Mesenchymal stem cell (in vitro differentiated cells and primary cell): ENCODE measurements around the gene GPM6B.
"Not testable (repeated sequence)": the region's sequence is repeated elsewhere in the genome, so short reads cannot be mapped to it uniquely, and the experiment has no call there.

Experiments
- DNase-seq: peaks from one replicate; pipeline ENCODE4 v3.0.0-alpha.2; 2013
- H2AFZ ChIP-seq: one replicate; pipeline ENCODE4 v1.6.1; 2013; ENCODE audit warnings: low read depth, mild to moderate bottlenecking, control low read depth, inconsistent platforms, low read length, moderate library complexity
- H2AK5ac ChIP-seq: 2 replicates; pipeline ENCODE4 v1.6.1; 2013; ENCODE audit warnings: low read length, moderate library complexity, mild to moderate bottlenecking, inconsistent platforms; ENCODE audit not compliant: severe bottlenecking
- H2BK120ac ChIP-seq: one replicate; pipeline ENCODE4 v1.6.1; 2013; ENCODE audit warnings: low read depth, mild to moderate bottlenecking, inconsistent platforms, low read length, moderate library complexity
- H2BK12ac ChIP-seq, 2 experiments: one replicate each; pipeline ENCODE4 v1.6.1; 2013; ENCODE audit warnings: inconsistent platforms in 2 of 2, low read length in 2 of 2, mild to moderate bottlenecking in 2 of 2, moderate library complexity in 2 of 2, control low read depth in 1 of 2
- H2BK15ac ChIP-seq: one replicate; pipeline ENCODE4 v1.6.1; 2013; ENCODE audit warnings: mild to moderate bottlenecking, low read depth, inconsistent platforms; ENCODE audit not compliant: poor library complexity, severe bottlenecking
- H2BK5ac ChIP-seq: 2 replicates; pipeline ENCODE4 v1.6.1; 2013; ENCODE audit warnings: low read depth, mild to moderate bottlenecking, low read length, control low read depth, inconsistent platforms; ENCODE audit not compliant: poor library complexity, severe bottlenecking
- H3K14ac ChIP-seq, 2 experiments: one replicate each; pipeline ENCODE4 v1.6.1; 2013; ENCODE audit warnings: inconsistent platforms in 2 of 2, low read length in 2 of 2, control low read depth in 1 of 2, mild to moderate bottlenecking in 1 of 2, moderate library complexity in 1 of 2
- H3K18ac ChIP-seq, 2 experiments: one replicate each; pipeline ENCODE4 v1.6.1; 2013; ENCODE audit warnings: inconsistent platforms in 2 of 2, low read length in 2 of 2, control low read depth in 1 of 2, low read depth in 1 of 2, mild to moderate bottlenecking in 1 of 2
- H3K23ac ChIP-seq, 2 experiments: one replicate each; pipeline ENCODE4 v1.6.1; 2013; ENCODE audit warnings: inconsistent platforms in 2 of 2, low read length in 2 of 2, mild to moderate bottlenecking in 2 of 2, moderate library complexity in 2 of 2, control low read depth in 1 of 2
- H3K27ac ChIP-seq: 2 replicates; pipeline ENCODE4 v1.5.1; 2013; ENCODE audit warnings: mild to moderate bottlenecking, moderate library complexity, low read length, control low read depth, inconsistent platforms; ENCODE audit not compliant: poor library complexity, severe bottlenecking
- H3K27me3 ChIP-seq, 2 experiments: 2 replicates each; pipeline versions ENCODE4 v1.6.1 to v1.7.0; 2013; ENCODE audit warnings: low read length in 2 of 2, mild to moderate bottlenecking in 2 of 2, moderate library complexity in 2 of 2, control low read depth in 1 of 2, inconsistent platforms in 1 of 2; ENCODE audit not compliant: control insufficient read depth in 1 of 2, insufficient read depth in 1 of 2
- H3K36me3 ChIP-seq, 2 experiments: 2 replicates each; pipeline versions ENCODE4 v1.6.1 to v1.7.0; 2013; ENCODE audit warnings: low read length in 2 of 2, control low read depth in 1 of 2, inconsistent platforms in 1 of 2, low read depth in 1 of 2, mild to moderate bottlenecking in 1 of 2; ENCODE audit not compliant: insufficient read depth in 2 of 2, control insufficient read depth in 1 of 2
- H3K4ac ChIP-seq, 2 experiments: one replicate each; pipeline ENCODE4 v1.6.1; 2013; ENCODE audit warnings: inconsistent platforms in 2 of 2, low read length in 2 of 2, mild to moderate bottlenecking in 2 of 2, moderate library complexity in 2 of 2, control low read depth in 1 of 2, low read depth in 1 of 2
- H3K4me1 ChIP-seq: 2 replicates; pipeline ENCODE4 v1.6.1; 2013; ENCODE audit warnings: low read depth, low read length, control low read depth; ENCODE audit not compliant: control insufficient read depth, insufficient read depth
- H3K4me2 ChIP-seq: 2 replicates; pipeline ENCODE4 v1.6.1; 2013; ENCODE audit warnings: low read length, mild to moderate bottlenecking, inconsistent platforms; ENCODE audit not compliant: poor library complexity, severe bottlenecking
- H3K4me3 ChIP-seq, 2 experiments: 2 replicates each; pipeline versions ENCODE4 v1.5.1 to v1.7.0; 2013; ENCODE audit warnings: low read length in 2 of 2, mild to moderate bottlenecking in 2 of 2, control low read depth in 1 of 2, low read depth in 1 of 2; ENCODE audit not compliant: insufficient read depth in 1 of 2
- H3K79me1 ChIP-seq: replicated peaks from 2 replicates; pipeline ENCODE4 v1.6.1; 2013; ENCODE audit warnings: mild to moderate bottlenecking, control low read depth, low read length, inconsistent platforms; ENCODE audit not compliant: poor library complexity, severe bottlenecking
- H3K9ac ChIP-seq: 2 replicates; pipeline ENCODE4 v1.7.0; 2013; ENCODE audit warnings: mild to moderate bottlenecking, low read length, moderate library complexity
- H3K9me3 ChIP-seq: 2 replicates; pipeline ENCODE4 v1.7.0; 2013; ENCODE audit warnings: mild to moderate bottlenecking, low read length; ENCODE audit not compliant: control insufficient read depth
- H4K8ac ChIP-seq: one replicate; pipeline ENCODE4 v1.6.1; 2013; ENCODE audit warnings: inconsistent platforms, mild to moderate bottlenecking, low read length, moderate library complexity
- H4K91ac ChIP-seq: one replicate; pipeline ENCODE4 v1.6.1; 2013; ENCODE audit warnings: mild to moderate bottlenecking, low read length, inconsistent platforms
- WGBS: methylation state at CpG from one replicate; pipeline ENCODE4 v1.1.7; 2013; ENCODE audit warnings: mixed read lengths; 5-methylcytosine and 5-hydroxymethylcytosine counted together

The GPM6B gene

DNA sequence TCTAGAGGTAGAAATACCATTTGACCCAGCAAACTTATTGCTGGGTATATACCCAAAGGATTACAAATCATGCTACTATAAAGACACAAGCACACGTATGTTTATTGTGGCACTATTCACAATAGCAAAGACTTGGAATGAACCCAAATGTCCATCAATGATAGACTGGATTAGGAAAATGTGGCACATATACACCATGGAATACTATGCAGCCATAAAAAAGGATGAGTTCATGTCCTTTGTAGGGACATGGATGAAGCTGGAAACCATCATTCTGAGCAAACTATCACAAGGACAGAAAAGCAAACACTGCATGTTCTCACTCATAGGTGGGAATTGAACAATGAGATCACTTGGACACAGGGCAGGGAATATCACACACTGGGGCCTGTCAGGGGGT, 86.4 kb downstream of the GPM6B start:
- not testable (repeated sequence) for H3K23ac ChIP-seq, H3K14ac ChIP-seq
- no CpG with 5 or more reads among the region's 1 CpG for WGBS

DNA sequence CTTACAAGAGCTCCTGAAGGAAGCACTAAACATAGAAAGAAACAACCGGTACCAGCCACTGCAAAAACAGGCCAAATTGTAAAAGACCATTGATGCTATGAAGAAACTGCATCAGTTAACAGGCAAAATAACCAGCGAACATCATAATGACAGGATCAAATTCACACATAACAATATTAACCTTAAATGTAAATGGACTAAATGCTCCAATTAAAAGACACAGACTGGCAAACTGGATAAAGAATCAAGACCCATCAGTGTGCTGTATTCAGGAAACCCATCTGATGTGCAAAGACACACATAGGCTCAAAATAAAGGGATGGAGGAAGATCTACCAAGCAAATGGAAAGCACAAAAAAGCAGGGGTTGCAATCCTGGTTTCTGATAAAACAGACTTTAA, 90.3 kb downstream of the GPM6B start:
- not testable (repeated sequence) for H3K36me3 ChIP-seq, H3K4me1 ChIP-seq, H2BK5ac ChIP-seq, H3K23ac ChIP-seq, H3K4ac ChIP-seq, H2BK120ac ChIP-seq, H3K79me1 ChIP-seq, H3K4me3 ChIP-seq, H3K18ac ChIP-seq, H3K9me3 ChIP-seq, H4K91ac ChIP-seq, H3K27ac ChIP-seq, H2AK5ac ChIP-seq, H4K8ac ChIP-seq, DNase-seq, H2BK12ac ChIP-seq, H3K4me2 ChIP-seq, H2AFZ ChIP-seq, H3K9ac ChIP-seq, H2BK15ac ChIP-seq, H3K14ac ChIP-seq, H3K27me3 ChIP-seq
- 80% methylated on average over 1 of the region's 2 CpGs for WGBS

More for the DNA sequence above, 86.4 kb downstream of the GPM6B start:
- H3K27ac ChIP-seq, H3K36me3 ChIP-seq, H3K4me1 ChIP-seq, H2BK5ac ChIP-seq, H3K9ac ChIP-seq, H2BK15ac ChIP-seq, H3K4me2 ChIP-seq, H3K4me3 ChIP-seq, H3K9me3 ChIP-seq, H3K79me1 ChIP-seq, H2AFZ ChIP-seq, H3K18ac ChIP-seq, H2BK120ac ChIP-seq, DNase-seq, H4K8ac ChIP-seq, H2BK12ac ChIP-seq, H4K91ac ChIP-seq, H2AK5ac ChIP-seq, H3K4ac ChIP-seq: not testable (repeated sequence)
- peaks cover 0 to 16% of the 10 kb centered on the region in 2 experiments for H3K27me3 ChIP-seq

DNA sequence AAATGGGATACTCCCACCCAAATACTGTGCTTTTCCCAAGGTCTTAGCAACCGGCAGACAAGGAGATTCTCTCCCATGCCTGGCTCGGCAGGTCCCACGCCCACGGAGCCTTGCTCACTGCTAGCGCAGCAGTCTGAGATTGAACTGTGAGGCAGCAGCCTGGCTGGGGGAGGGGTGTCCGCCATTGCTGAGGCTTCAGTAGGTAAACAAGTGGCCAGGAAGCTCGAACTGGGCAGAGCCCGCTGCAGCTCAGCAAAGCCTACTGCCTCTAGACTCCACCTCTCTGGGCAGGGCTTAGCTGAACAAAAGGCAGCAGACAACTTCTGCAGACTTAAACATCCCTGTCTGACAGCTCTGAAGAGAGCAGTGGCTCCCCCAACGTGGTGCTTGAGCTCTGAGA, 92.0 kb downstream of the GPM6B start:
- H4K8ac ChIP-seq, H2BK15ac ChIP-seq, H3K4me1 ChIP-seq, H3K4me3 ChIP-seq, H2BK12ac ChIP-seq, H3K27me3 ChIP-seq, H4K91ac ChIP-seq, H3K4ac ChIP-seq, H3K27ac ChIP-seq, H2AK5ac ChIP-seq, H3K23ac ChIP-seq, H2BK120ac ChIP-seq, H3K4me2 ChIP-seq, H3K9ac ChIP-seq, H2AFZ ChIP-seq, H2BK5ac ChIP-seq, H3K79me1 ChIP-seq, H3K14ac ChIP-seq, H3K9me3 ChIP-seq, H3K18ac ChIP-seq: not testable (repeated sequence)
- peak; percentile 24 for DNase-seq
- WGBS, result 54% methylated on average over 5 of the region's 9 CpGs
- peaks cover 4 to 13% of the 10 kb centered on the region in 2 experiments for H3K36me3 ChIP-seq

DNA sequence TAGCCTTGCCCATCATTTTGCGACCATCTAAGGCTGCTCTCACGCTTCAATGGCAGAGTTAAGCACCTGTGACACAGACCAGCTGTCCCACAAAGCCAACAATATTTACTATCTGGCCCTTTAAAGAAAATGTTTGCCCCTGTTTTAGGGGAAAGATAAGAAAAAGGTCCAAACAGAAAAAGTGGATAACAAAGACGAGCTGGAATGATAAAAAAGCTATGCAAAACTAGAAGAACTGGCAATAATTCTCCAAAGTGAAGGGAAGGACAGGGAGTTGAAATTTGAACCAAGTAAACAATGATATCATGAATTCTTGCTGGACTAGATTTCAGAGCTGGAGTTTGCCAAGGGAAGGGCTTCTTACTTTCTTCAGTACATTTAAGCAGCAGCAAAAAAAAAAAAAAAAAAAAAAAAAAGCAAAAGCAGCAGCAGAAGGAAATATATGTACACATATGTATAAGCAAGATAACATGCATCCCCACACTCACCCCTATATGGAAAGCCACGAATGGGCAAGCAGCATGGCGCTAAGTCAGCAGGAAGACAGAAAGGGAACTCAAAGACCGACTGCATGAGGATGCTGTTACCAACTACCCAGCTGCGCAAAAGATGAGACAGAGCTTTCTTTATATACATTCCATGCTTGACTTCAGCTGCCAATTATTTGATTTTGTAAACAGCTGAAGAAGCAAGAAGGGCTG, 94.9 kb downstream of the GPM6B start:
- H2BK5ac ChIP-seq, result no peak overlapping the region
- no peak overlapping the region for H2AFZ ChIP-seq
- peak; percentile 74 for DNase-seq
- H2AK5ac ChIP-seq, result no peak overlapping the region
- peak overlapping the region; percentile 28 for H3K27ac ChIP-seq
- no peak overlapping the region for H2BK15ac ChIP-seq
- no peaks in the 10 kb centered on the region for H3K79me1 ChIP-seq
- no peaks in the 10 kb centered on the region for H3K27me3 ChIP-seq
- no peaks in the 10 kb centered on the region for H3K9me3 ChIP-seq
- H4K8ac ChIP-seq, result no peak overlapping the region
- H4K91ac ChIP-seq, result no peak overlapping the region
- H3K14ac ChIP-seq, result no peak overlapping the region
- H3K18ac ChIP-seq, result no peak overlapping the region
- no peak overlapping the region for H3K4me2 ChIP-seq
- peak overlapping the region; percentile 13 for H3K9ac ChIP-seq
- H3K4me1 ChIP-seq, result peaks cover 5% of the 10 kb centered on the region
- no peak overlapping the region for H3K23ac ChIP-seq
- no peak overlapping the region for H2BK120ac ChIP-seq
- no peak overlapping the region for H3K4ac ChIP-seq
- no peak overlapping the region for H3K4me3 ChIP-seq
- 55% methylated on average over 3 of the region's 7 CpGs for WGBS
- no peak overlapping the region for H2BK12ac ChIP-seq
- peaks cover 7 to 14% of the 10 kb centered on the region in 2 experiments for H3K36me3 ChIP-seq
